Lower lobe of right lung (tissue), 2 donors: ENCODE data around the gene RRP1. TPM values are rescaled to one million over a fixed set of nuclear protein-coding genes. Genes with fewer than 3 reads are reported as not detected.

Source experiments
- ATAC-seq, 2 donors: fragments of 200-7000 bp; cut with Tn5 transposase; one replicate each; pipeline ENCODE4 v1.9.1; 2020 to 2022; ENCODE audit warnings: mild to moderate bottlenecking in 2 of 2, moderate library complexity in 2 of 2
- DNase-seq: peaks from one replicate; pipeline ENCODE4 v3.0.0-alpha.2; 2020
- H3K27ac ChIP-seq: fragments of 200-600 bp; one replicate; pipeline ENCODE4 v1.8.0; 2022
- H3K27me3 ChIP-seq: fragments of 200-600 bp; one replicate; pipeline ENCODE4 v1.8.0; 2022; ENCODE audit warnings: low read depth
- H3K36me3 ChIP-seq: fragments of 200-600 bp; one replicate; pipeline ENCODE4 v1.8.0; 2022; ENCODE audit warnings: mild to moderate bottlenecking
- H3K4me1 ChIP-seq: fragments of 200-600 bp; one replicate; pipeline ENCODE4 v1.8.0; 2022
- H3K4me3 ChIP-seq: fragments of 200-600 bp; one replicate; pipeline ENCODE4 v1.8.0; 2022; ENCODE audit warnings: mild to moderate bottlenecking
- H3K9me3 ChIP-seq: fragments of 200-600 bp; one replicate; pipeline ENCODE4 v1.8.0; 2022
- CTCF ChIP-seq: fragments of 200-600 bp; IDR thresholded peaks from one replicate; pipeline ENCODE4 v1.8.0; 2022; ENCODE audit warnings: antibody characterized with exemption, mild to moderate bottlenecking
- intact Hi-C: fragments of 100-400 bp; cut with DNase I; formaldehyde crosslinking; loops from one replicate; pipeline ENCODE4 v1.11.0; 2022
- total RNA-seq: library from RNA; stranded (reverse); fragmentation: NEBNext Ultra II Directional; extraction: Animal tissue kit (Norgen Biotek cat#: 25700); gene quantifications from one replicate; pipeline ENCODE4 v1.2.1, GENCODE V29; 2021
- donor health status: DM: no; HTN: yes; CAD: no; lungs with severe emphysema.

RRP1 gene
- total RNA-seq, 1 donor from 2014 or later: 13.6 TPM

DNA sequence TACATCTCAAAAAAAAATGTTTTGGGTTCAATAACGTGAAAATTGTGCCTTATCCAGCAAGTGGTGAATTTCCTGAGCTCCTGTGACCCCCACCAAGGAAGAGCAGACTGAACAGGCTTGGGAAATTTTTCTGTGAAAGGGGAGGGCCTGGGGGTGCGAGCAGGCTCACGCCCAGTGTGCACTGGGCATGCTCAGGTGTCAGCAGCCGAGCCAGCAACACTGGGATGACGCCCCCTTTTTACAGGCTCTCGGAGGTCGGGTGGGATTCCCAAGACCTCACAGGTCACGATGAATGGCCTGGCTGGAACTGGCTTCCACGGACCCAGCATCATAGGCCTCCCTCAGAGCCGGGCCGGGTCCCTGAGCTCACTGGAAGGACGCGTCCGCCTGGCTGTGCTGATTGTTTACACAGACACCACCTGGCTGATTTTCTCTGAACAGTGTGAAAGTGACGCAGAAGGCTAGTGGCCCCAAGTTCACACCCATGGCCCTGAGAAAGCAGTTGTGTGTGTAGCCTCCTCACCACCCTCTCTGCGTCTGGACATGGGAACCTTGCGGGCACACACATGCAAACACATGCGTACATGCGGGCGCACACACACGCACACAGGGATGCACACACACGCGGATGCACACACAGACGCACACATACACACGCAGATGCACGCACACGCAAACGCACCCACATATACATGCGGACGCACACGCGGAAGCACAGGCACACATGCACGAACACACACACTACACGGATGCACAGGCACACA, 22.5 kb upstream of the RRP1 start:
- H3K27me3 ChIP-seq: no peaks in the 10 kb centered on the region
- H3K9me3 ChIP-seq: no peaks in the 10 kb centered on the region
- DNase-seq: no peak
- intact Hi-C loops: no loop called here
- H3K36me3 ChIP-seq: peaks cover 9% of the 10 kb centered on the region
- peaks cover 12% of the 10 kb centered on the region for H3K4me1 ChIP-seq
- no peak overlapping the region for H3K4me3 ChIP-seq
- TF ChIP-seq CTCF: no peak
- no peak for ATAC-seq
- H3K27ac ChIP-seq: no peak overlapping the region

DNA sequence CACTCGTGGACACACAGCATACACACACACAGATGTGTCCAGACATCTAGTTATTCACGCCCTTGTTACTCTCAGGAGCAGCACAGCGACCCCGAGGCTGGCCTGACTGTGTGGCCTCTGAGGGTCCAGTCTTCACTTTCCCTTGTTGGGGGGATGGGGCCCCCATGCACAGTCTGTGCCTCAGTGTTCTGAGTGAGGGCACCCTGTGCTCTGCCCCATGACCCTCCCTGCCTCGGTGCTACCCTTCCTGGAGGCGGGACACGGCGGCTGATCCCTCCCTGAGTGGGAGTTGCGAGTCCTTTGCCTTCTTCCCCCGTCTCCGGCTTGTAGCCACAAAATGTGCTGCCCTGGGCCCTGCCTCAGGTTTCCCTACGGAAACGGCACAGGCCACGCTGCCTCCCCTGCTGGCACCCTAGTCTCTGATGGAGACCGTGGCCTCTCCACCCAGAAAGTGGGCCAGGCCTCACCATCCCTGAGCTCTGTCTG, 21.8 kb upstream of the RRP1 start:
- Histone ChIP-seq H3K36me3 (peaks cover 6% of the 10 kb centered on the region), H3K4me1 (peaks cover 14% of the 10 kb centered on the region), H3K4me3 (peak overlapping the region; percentile 19), H3K9me3 (no peaks in the 10 kb centered on the region), H3K27ac (peak overlapping the region; percentile 58), H3K27me3 (no peaks in the 10 kb centered on the region)
- TF ChIP-seq CTCF: no peak
- intact Hi-C loops: no loop called here
- no peak for DNase-seq
- ATAC-seq: peak; percentile 3 to 10

DNA sequence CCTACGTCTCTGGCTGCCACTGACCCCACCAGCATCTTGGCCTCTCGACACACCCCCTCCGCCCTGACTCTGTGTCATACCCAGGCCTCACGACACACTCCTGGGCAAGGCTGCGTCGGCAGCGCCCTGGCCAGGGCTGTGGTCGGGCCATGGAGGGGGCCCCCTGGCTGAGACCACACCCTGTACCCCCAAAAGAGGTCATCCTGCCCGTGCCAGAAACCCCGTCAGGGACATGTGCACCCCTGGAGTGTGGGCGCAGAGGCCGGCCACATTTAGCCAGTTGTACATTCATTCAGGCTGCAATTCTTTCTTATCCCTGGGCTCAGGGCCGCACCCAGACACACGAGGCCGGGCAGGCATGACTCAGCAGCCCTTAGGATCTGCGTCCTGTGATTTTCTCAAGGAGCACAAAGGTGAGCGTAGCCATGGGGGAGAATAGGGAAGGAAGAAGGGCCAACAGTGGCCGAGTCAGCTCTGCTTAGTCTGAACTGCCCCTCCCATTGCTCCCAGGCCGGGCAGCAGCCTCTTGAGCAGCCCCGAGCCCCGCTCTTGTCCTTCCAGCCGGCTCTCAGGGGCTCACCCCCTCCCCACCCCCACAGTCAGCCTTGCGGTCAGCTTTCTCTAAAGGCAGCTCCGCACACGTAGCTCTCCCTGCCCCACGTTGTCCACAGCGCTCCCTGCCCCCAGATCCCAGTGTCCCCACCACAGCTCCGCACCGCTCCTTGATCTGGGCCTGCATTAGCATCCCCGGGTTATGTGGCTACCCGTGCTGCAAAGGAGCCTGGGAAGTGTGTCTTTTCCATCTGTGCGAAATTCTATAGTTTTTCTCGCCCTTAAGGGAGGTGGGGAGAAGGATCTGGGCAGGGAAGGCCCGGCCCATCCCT, 21.2 kb upstream of the RRP1 start:
- intact Hi-C loops: no loop called here
- no peaks in the 10 kb centered on the region for H3K9me3 ChIP-seq
- peak overlapping the region; percentile 58 for H3K27ac ChIP-seq
- TF ChIP-seq CTCF: no peak
- DNase-seq (peak; percentile 87), ATAC-seq (peak; percentile 83 to 90)
- peak overlapping the region; percentile 19 for H3K4me3 ChIP-seq
- peaks cover 21% of the 10 kb centered on the region for H3K4me1 ChIP-seq
- peaks cover 9% of the 10 kb centered on the region for H3K36me3 ChIP-seq
- no peaks in the 10 kb centered on the region for H3K27me3 ChIP-seq

- DNase-seq (no peak), ATAC-seq (peak in 1 of 2 donors; percentile 4)
- Histone ChIP-seq H3K36me3 (peaks cover 15% of the 10 kb centered on the region), H3K4me3 (no peak overlapping the region), H3K9me3 (no peaks in the 10 kb centered on the region), H3K27me3 (no peaks in the 10 kb centered on the region), H3K4me1 (peaks cover 25% of the 10 kb centered on the region), H3K27ac (peak overlapping the region; percentile 58)
- intact Hi-C loops: no loop called here
- no peak for TF ChIP-seq CTCF
These were observed 20.6 kb upstream of the RRP1 start for GRCh38 chr21:43768868-43769167.

- DNase-seq: no peak
These were observed 19.9 kb upstream of the RRP1 start for GRCh38 chr21:43769325-43769958.

More at GRCh38 chr21:43769325-43769958, 19.9 kb upstream of the RRP1 start:
- H3K27me3 ChIP-seq: no peaks in the 10 kb centered on the region
- no peak overlapping the region for H3K4me3 ChIP-seq
- peaks cover 22% of the 10 kb centered on the region for H3K36me3 ChIP-seq
- intact Hi-C loops: no loop called here
- H3K4me1 ChIP-seq: peaks cover 29% of the 10 kb centered on the region
- no peaks in the 10 kb centered on the region for H3K9me3 ChIP-seq
- no peak for TF ChIP-seq CTCF
- no peak overlapping the region for H3K27ac ChIP-seq
- ATAC-seq: no peak
